Uterus (tissue), 2 donors: ENCODE results near the gene EYS.
"Not testable (repeated sequence)": the region's sequence is repeated elsewhere in the genome, so short reads cannot be mapped to it uniquely, and the experiment has no call there.

Experiments used
- POLR2A ChIP-seq, 2 donors: fragments of 450-650 bp; IDR thresholded peaks; one replicate each; pipeline ENCODE4 v1.6.1; 2016; ENCODE audit warnings: antibody characterized with exemption in 2 of 2, mild to moderate bottlenecking in 1 of 2, moderate library complexity in 1 of 2
- TF ChIP-seq, protein P1 (sequence below), 4 experiments: fragments of 200-600 bp in 2 of 4; fragments of 450-650 bp in 2 of 4; sonication (generic) in 2 of 4; IDR thresholded peaks; one replicate each; pipeline ENCODE4 v1.5.1; 2016 to 2019; ENCODE audit warnings: antibody characterized with exemption in 4 of 4, mild to moderate bottlenecking in 2 of 4, moderate library complexity in 1 of 4

DNA sequence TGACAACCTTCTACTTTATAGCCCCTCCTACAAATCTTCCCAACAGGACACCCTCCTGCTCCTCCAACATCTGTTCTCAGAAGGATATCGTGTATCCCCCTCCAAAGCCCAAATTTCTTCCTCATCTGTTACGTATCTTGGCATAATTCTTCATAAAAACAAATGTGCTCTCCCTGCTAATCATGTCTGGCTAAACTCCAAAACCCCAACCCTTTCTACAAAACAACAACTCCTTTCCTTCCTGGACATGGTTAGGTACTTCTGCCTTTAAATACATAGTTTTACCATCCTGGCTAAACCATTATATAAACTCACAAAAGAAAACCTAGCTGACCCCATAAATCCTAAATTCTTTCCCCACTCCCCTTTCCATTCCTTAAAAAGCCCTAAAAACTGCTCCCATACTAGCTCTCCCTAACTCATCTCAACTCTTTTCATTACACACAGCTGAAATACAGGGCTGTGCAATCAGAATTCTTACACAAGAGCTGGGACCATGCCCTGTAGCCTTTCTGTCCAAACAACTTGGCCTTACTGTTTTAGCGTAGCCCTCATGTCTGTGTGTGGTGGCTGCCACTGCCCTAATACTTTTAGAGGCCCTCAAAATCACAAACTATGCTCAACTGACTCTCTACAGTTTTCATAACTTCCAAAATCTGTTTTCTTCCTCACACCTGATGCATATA is 1753.5 kb downstream of the EYS start:
- TF ChIP-seq, protein P1, sequence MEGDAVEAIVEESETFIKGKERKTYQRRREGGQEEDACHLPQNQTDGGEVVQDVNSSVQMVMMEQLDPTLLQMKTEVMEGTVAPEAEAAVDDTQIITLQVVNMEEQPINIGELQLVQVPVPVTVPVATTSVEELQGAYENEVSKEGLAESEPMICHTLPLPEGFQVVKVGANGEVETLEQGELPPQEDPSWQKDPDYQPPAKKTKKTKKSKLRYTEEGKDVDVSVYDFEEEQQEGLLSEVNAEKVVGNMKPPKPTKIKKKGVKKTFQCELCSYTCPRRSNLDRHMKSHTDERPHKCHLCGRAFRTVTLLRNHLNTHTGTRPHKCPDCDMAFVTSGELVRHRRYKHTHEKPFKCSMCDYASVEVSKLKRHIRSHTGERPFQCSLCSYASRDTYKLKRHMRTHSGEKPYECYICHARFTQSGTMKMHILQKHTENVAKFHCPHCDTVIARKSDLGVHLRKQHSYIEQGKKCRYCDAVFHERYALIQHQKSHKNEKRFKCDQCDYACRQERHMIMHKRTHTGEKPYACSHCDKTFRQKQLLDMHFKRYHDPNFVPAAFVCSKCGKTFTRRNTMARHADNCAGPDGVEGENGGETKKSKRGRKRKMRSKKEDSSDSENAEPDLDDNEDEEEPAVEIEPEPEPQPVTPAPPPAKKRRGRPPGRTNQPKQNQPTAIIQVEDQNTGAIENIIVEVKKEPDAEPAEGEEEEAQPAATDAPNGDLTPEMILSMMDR (IDR thresholded peaks at IDR 0.05) = not testable (repeated sequence)
- not testable (repeated sequence) for TF ChIP-seq POLR2A (IDR thresholded peaks at IDR 0.05)
